OCI-LY7 (cell line): ENCODE data around the gene KLHDC3. TPM values are rescaled to one million over a fixed set of nuclear protein-coding genes. Genes with fewer than 3 reads are reported as not detected.

Source experiments
- Bru-seq: library from RNA; stranded (reverse); fragments of 400-500 nt; gene quantifications from one replicate; lab custom pipeline; 2021; lab: Mats Ljungman, UMichigan
- BruChase-seq, 2 experiments: library from RNA; stranded (reverse); fragments of 400-500 nt; gene quantifications; one replicate each; lab custom pipeline; 2021; lab: Mats Ljungman, UMichigan
- BruUV-seq: library from RNA; stranded (reverse); fragments of 400-500 nt; replicated peaks from 2 replicates; lab custom pipeline; 2021; lab: Mats Ljungman, UMichigan
- CTCF ChIA-PET: fragments of 300-600 bp; sonication (Branson Sonifier 250); formaldehyde crosslinking; loops from one replicate; lab custom pipeline; 2022; ENCODE audit warnings: antibody characterized with exemption; ENCODE audit not compliant: unreplicated experiment; lab: Charles Lee
- POLR2A ChIA-PET: fragments of 300-600 bp; sonication (Branson Sonifier 250); formaldehyde crosslinking; loops from one replicate; lab custom pipeline; 2022; ENCODE audit warnings: antibody characterized with exemption; lab: Charles Lee
- DNase-seq: peaks from one replicate; pipeline ENCODE4 v3.0.0-alpha.2; 2015; ENCODE audit warnings: low spot score
- H2AFZ ChIP-seq: fragments of 200-600 bp; sonication (generic), shearing (Covaris generic); 2 replicates; pipeline ENCODE4 v1.6.1; 2014; ENCODE audit warnings: mild to moderate bottlenecking, antibody characterized with exemption, low read length, moderate library complexity
- H3K27ac ChIP-seq: fragments of 200-600 bp; sonication (generic); 2 replicates; pipeline ENCODE4 v1.5.1; 2014; ENCODE audit warnings: mixed run types, low read depth, mild to moderate bottlenecking, moderate library complexity, low read length, inconsistent platforms; ENCODE audit not compliant: poor library complexity, severe bottlenecking
- H3K36me3 ChIP-seq: fragments of 200-600 bp; sonication (generic); 2 replicates; pipeline ENCODE4 v1.6.1; 2014; ENCODE audit warnings: mild to moderate bottlenecking, antibody characterized with exemption, low read length, moderate library complexity, mixed read lengths; ENCODE audit not compliant: insufficient read depth
- H3K4me1 ChIP-seq: fragments of 200-600 bp; sonication (generic); 2 replicates; pipeline ENCODE4 v1.5.1; 2014; ENCODE audit warnings: mild to moderate bottlenecking, low read length; ENCODE audit not compliant: insufficient read depth, poor library complexity, severe bottlenecking
- H3K4me2 ChIP-seq: fragments of 200-600 bp; sonication (generic); 2 replicates; pipeline ENCODE4 v1.6.1; 2014; ENCODE audit warnings: mild to moderate bottlenecking, low read length
- H3K4me3 ChIP-seq: fragments of 200-600 bp; sonication (generic); 2 replicates; pipeline ENCODE4 v1.5.1; 2014; ENCODE audit warnings: mild to moderate bottlenecking, low read depth, low read length; ENCODE audit not compliant: poor library complexity, severe bottlenecking
- H3K79me2 ChIP-seq: fragments of 200-600 bp; sonication (generic); 2 replicates; pipeline ENCODE4 v1.6.1; 2016; ENCODE audit warnings: low read depth, mild to moderate bottlenecking, low read length, moderate library complexity, mixed read lengths; ENCODE audit not compliant: insufficient read depth
- H3K9me2 ChIP-seq: fragments of 200-600 bp; sonication (generic); 2 replicates; pipeline ENCODE4 v1.6.1; 2016; ENCODE audit warnings: mild to moderate bottlenecking, low read length, mixed read lengths; ENCODE audit not compliant: insufficient read depth
- H3K9me3 ChIP-seq: fragments of 200-600 bp; sonication (generic); 2 replicates; pipeline ENCODE4 v1.6.1; 2014; ENCODE audit warnings: mild to moderate bottlenecking, mixed run types, low read length, mixed read lengths
- H4K20me1 ChIP-seq: fragments of 200-600 bp; sonication (generic); 2 replicates; pipeline ENCODE4 v1.6.1; 2014; ENCODE audit warnings: mild to moderate bottlenecking, antibody characterized with exemption, low read length, moderate library complexity, mixed read lengths; ENCODE audit not compliant: insufficient read depth
- CTCF ChIP-seq: fragments of 200-600 bp; sonication (generic); conservative IDR thresholded peaks from 2 replicates; pipeline ENCODE4 v1.5.1; 2014; ENCODE audit warnings: mild to moderate bottlenecking, antibody characterized with exemption, low read length, moderate library complexity, mixed read lengths
- EZH2phosphoT487 ChIP-seq: fragments of 200-600 bp; sonication (generic); IDR thresholded peaks from 2 replicates; pipeline ENCODE4 v1.6.1; 2018; ENCODE audit warnings: low read depth, borderline replicate concordance, mild to moderate bottlenecking, mixed run types, antibody characterized with exemption, low read length, moderate library complexity, mixed read lengths
- intact Hi-C: fragments of 100-400 bp; cut with micrococcal nuclease; formaldehyde crosslinking; loops from one replicate; pipeline ENCODE4 v1.10.0; 2022; ENCODE audit not compliant: unreplicated experiment
- long read RNA-seq: library from polyadenylated mRNA; stranded (forward); transcript quantifications from one replicate; pipeline ENCODE4 v2.0.0, GENCODE V29; 2022
- total RNA-seq, 2 experiments: library from RNA; depleted of rRNA in 1 of 2; stranded (reverse); fragments of >200 nt in 1 of 2; shearing (Covaris generic) in 1 of 2; gene quantifications; 2 replicates each; pipeline ENCODE4 v1.2.3, GENCODE V29; 2014 to 2022

KLHDC3 gene
- total RNA-seq (2014; rRNA removed; shearing (Covaris generic)) (78.6 and 89.9 TPM in 2 replicates), total RNA-seq (2022) (91.4 and 99.6 TPM in 2 replicates), Bru-seq, nascent RNA (percentile 66 among the genes with signal in this experiment), BruChase-seq, experiment 1, labeled RNA remaining after a 6-hour chase (percentile 91 among the genes with signal in this experiment), BruChase-seq, experiment 2, labeled RNA remaining after a 2-hour chase (percentile 79 among the genes with signal in this experiment)
- long read RNA-seq, transcript KLHDC3-202 (11 exons, 1,909 nt), result major isoform, 275 of 301 reads
- long read RNA-seq, partial matches to known transcripts, result 16 of 301 reads
- long read RNA-seq, other reads (novel, unspliced or antisense), result 10 of 301 reads

GRCh38 chr6:43013843-43014433 lies at the start of gene KLHDC3, which contains the start of gene MEA1:
Gene KLHDC3 (plus strand): TSS chr6:43014249. CDS start chr6:43017193, 2,944 bp downstream.
Gene MEA1 (minus strand): TSS chr6:43013946. CDS start chr6:43013813, 133 bp downstream.
- Histone ChIP-seq H3K4me2 (peak within 1 kb of the TSS; percentile 99), H3K9me2 (no peaks in the 10 kb centered on the region), H3K79me2 (peaks cover 30% of the 10 kb centered on the region), H3K4me1 (peaks cover 31% of the 10 kb centered on the region), H3K27ac (peak within 1 kb of the TSS; percentile 43), H3K36me3 (peaks cover 51% of the 10 kb centered on the region; the same call in 1 of the 2 replicates), H3K4me3 (peak within 1 kb of the TSS; percentile 86), H4K20me1 (no peaks in the 10 kb centered on the region), H3K9me3 (no peaks in the 10 kb centered on the region), H2AFZ (peak within 1 kb of the TSS; percentile 69)
- POLR2A ChIA-PET, result interaction anchor here (0.6 to 1.6 kb wide), 14 partner anchors 9 to 726 kb away, joined by 3 to 10 read pairs (median 4); partner anchors contain the start of genes CNPY3, KLC4, MRPL2 and PEX6
- DNase-seq, result peak; percentile 100
- TF ChIP-seq EZH2phosphoT487 (no peak), CTCF (no peak)
- BruUV-seq, result no TSS peak
- intact Hi-C loops, result loop anchor here (1.0 to 2.0 kb wide), 2 partner anchors 39 to 85 kb away; partner anchors contain the start of genes CNPY3 and CUL7
- CTCF ChIA-PET, result interaction anchor here (0.5 to 1.6 kb wide), 5 partner anchors 28 to 268 kb away, joined by 3 to 5 read pairs (median 3); partner anchors contain the start of genes PEX6 and TBCC

GRCh38 chr6:42966571-42966970 lies 47.5 kb upstream of the KLHDC3 start:
- H3K4me1 ChIP-seq, result no peaks in the 10 kb centered on the region
- no TSS peak for BruUV-seq
- no peak overlapping the region for H3K27ac ChIP-seq
- ChIA-PET POLR2A (interaction anchor here (0.5 kb wide), 1 partner anchor 56 kb away, joined by 4 read pairs; no protein-coding TSS in a partner anchor), CTCF (no interaction called here)
- peaks cover 20% of the 10 kb centered on the region; the same call in 1 of the 2 replicates for H3K36me3 ChIP-seq
- no peak for TF ChIP-seq CTCF
- no peak for TF ChIP-seq EZH2phosphoT487
- H3K79me2 ChIP-seq, result no peaks in the 10 kb centered on the region
- H3K4me3 ChIP-seq, result no peak overlapping the region
- no peaks in the 10 kb centered on the region for H3K9me2 ChIP-seq
- intact Hi-C loops, result no loop called here
- H4K20me1 ChIP-seq, result no peaks in the 10 kb centered on the region
- no peak overlapping the region for H3K4me2 ChIP-seq
- H2AFZ ChIP-seq, result no peak overlapping the region
- no peak for DNase-seq
- no peaks in the 10 kb centered on the region for H3K9me3 ChIP-seq
